Osteoblast (primary cell): ENCODE data around the gene AKR1C8. TPM values are rescaled to one million over a fixed set of nuclear protein-coding genes. Genes with fewer than 3 reads are reported as not detected.
"Not testable (repeated sequence)": the region's sequence is repeated elsewhere in the genome, so short reads cannot be mapped to it uniquely, and the experiment has no call there.

Source experiments
- DNase-seq: peaks from one replicate; pipeline ENCODE4 v3.0.0; 2011; ENCODE audit warnings: low spot score, mixed read lengths; ENCODE audit not compliant: insufficient read length; ENCODE audit errors: missing footprints
- H2AFZ ChIP-seq: 2 replicates; pipeline ENCODE4 v1.6.0; 2011; ENCODE audit warnings: mild to moderate bottlenecking, low read length
- H3K27ac ChIP-seq: 2 replicates; pipeline ENCODE4 v1.5.1; 2011; ENCODE audit warnings: mild to moderate bottlenecking, low read depth, low read length, moderate library complexity
- H3K27me3 ChIP-seq: 2 replicates; pipeline ENCODE4 v1.6.0; 2012; ENCODE audit warnings: mild to moderate bottlenecking, control low read depth, inconsistent platforms, low read length, moderate library complexity; ENCODE audit not compliant: insufficient read depth
- H3K36me3 ChIP-seq: 2 replicates; pipeline ENCODE4 v1.5.1; 2011; ENCODE audit warnings: mild to moderate bottlenecking, low read length, control low read depth, moderate library complexity; ENCODE audit not compliant: insufficient read depth
- H3K4me1 ChIP-seq: 2 replicates; pipeline ENCODE4 v1.5.1; 2011; ENCODE audit warnings: mild to moderate bottlenecking, low read length, control low read depth, moderate library complexity; ENCODE audit not compliant: insufficient read depth
- H3K4me2 ChIP-seq: 2 replicates; pipeline ENCODE4 v1.6.0; 2011; ENCODE audit warnings: mild to moderate bottlenecking, low read length; ENCODE audit not compliant: insufficient read depth
- H3K4me3 ChIP-seq: fragments of 200-600 bp; sonication (generic); 3 replicates; pipeline ENCODE4 v1.5.1; 2012; ENCODE audit warnings: mild to moderate bottlenecking, low read length, inconsistent platforms; ENCODE audit not compliant: insufficient read depth
- H3K79me2 ChIP-seq: 2 replicates; pipeline ENCODE4 v1.6.0; 2012; ENCODE audit warnings: mild to moderate bottlenecking, low read length, control low read depth, inconsistent platforms; ENCODE audit not compliant: insufficient read depth
- H3K9me3 ChIP-seq: 2 replicates; pipeline ENCODE4 v1.5.1; 2011; ENCODE audit warnings: low read depth, low read length, control low read depth
- H4K20me1 ChIP-seq: 2 replicates; pipeline ENCODE4 v1.6.0; 2012; ENCODE audit warnings: mild to moderate bottlenecking, low read length, control low read depth; ENCODE audit not compliant: insufficient read depth
- total RNA-seq: library from RNA; depleted of rRNA; stranded (reverse); fragments of >200 nt; gene quantifications from 2 replicates; pipeline ENCODE4 v1.2.3, GENCODE V29; 2012
- TF ChIP-seq, protein P1 (sequence below): IDR thresholded peaks from 2 replicates; pipeline ENCODE4 v1.5.1; 2011; ENCODE audit warnings: mild to moderate bottlenecking, low read depth, low read length, moderate library complexity; ENCODE audit errors: extremely low read depth

Gene AKR1C8
- total RNA-seq, 1 donor = not detected

DNA sequence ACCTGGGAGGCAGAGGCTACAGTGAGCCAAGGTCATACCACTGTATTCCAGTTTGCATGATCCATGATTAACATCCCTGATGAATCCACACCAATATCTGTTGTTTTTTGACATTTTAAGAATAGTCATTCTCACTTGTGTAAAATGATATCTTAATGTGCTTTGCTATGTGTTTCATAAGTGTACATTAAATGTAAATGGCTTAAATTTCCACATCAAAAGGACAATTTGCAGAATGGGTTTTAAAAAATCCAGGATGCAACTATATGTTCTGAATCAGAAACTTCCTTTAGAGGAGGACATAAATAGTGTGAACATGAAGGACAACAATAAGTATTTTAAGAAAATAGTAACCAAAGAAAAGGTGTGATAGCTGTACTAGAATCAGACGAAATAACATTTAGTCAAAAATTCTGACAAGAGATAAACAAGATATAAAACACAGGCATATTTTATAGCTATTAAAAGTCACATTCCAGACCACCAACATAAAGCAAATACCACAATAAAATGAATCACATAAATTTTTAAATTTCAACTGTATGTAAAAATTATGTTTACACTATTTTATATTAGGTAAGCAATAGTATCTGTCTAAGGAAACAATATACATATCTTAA, 48.4 kb downstream of the AKR1C8 start:
- no peaks in the 10 kb centered on the region for H3K79me2 ChIP-seq
- peaks cover 5% of the 10 kb centered on the region for H3K9me3 ChIP-seq
- H3K4me1 ChIP-seq = no peaks in the 10 kb centered on the region

DNA sequence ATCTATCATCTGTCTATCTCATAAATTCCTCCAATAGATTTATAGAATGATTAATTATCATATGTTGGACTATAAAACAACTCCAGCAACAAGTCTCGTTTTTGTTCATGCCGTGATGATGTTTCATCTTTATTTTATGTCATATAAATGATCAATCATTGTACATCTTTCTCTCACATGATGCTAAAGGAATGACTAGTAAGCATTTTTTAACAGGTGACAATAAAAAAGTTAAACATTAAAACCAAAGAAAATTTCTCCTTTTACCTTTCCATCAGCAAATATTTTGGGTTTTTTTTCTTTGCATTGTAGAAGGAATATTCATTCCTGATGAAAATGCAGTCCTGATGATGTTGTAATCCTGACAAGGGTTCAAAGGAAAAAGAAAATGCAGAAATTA, 49.4 kb downstream of the AKR1C8 start:
- Histone ChIP-seq H3K27me3 (no peaks in the 10 kb centered on the region), H3K27ac (no peak overlapping the region)
- TF ChIP-seq, protein P1, sequence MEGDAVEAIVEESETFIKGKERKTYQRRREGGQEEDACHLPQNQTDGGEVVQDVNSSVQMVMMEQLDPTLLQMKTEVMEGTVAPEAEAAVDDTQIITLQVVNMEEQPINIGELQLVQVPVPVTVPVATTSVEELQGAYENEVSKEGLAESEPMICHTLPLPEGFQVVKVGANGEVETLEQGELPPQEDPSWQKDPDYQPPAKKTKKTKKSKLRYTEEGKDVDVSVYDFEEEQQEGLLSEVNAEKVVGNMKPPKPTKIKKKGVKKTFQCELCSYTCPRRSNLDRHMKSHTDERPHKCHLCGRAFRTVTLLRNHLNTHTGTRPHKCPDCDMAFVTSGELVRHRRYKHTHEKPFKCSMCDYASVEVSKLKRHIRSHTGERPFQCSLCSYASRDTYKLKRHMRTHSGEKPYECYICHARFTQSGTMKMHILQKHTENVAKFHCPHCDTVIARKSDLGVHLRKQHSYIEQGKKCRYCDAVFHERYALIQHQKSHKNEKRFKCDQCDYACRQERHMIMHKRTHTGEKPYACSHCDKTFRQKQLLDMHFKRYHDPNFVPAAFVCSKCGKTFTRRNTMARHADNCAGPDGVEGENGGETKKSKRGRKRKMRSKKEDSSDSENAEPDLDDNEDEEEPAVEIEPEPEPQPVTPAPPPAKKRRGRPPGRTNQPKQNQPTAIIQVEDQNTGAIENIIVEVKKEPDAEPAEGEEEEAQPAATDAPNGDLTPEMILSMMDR = no peak

More for the DNA sequence above, 48.4 kb downstream of the AKR1C8 start:
- Histone ChIP-seq H3K27ac (no peak overlapping the region), H4K20me1 (no peaks in the 10 kb centered on the region), H3K36me3 (no peaks in the 10 kb centered on the region), H2AFZ (no peak overlapping the region), H3K27me3 (no peaks in the 10 kb centered on the region), H3K4me2 (no peak overlapping the region), H3K4me3 (no peak overlapping the region)
- TF ChIP-seq, protein P1 = no peak
- DNase-seq = no peak

DNA sequence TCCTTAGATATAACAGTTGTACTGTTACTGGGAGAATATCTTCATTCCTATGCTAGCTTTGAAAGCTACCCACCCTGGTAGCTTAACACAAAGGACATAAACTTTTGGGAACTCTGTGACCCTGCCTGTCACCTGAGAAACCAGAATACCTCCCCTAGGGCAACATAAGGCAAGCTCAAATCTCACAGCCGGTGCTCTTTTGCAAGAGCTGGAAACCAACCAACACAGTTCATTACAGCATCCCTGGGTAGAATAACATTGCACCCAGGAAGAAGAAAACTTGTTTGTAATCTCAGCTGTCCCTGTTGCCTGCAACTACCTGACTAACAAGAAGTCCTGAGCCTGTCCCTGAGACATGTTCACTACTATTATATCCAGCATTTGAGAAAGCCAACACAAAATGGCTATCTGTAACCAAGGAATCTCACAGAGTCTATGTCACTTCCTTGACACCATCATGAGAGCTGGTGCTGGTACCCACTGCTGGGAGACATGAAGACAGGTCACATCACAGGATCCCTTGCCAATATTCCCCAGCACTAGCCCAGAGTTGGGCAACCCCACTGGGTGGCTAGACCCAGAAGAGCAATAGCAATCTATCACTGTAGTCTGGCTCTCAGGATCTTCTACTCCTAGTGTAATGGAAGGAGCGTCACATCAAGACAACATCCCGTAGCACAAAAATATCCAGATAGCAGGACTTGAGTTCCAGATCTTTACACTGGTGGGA, 59.5 kb downstream of the AKR1C8 start:
- Histone ChIP-seq H3K4me2 (no peak overlapping the region), H4K20me1 (no peaks in the 10 kb centered on the region), H3K79me2 (no peaks in the 10 kb centered on the region), H2AFZ (no peak overlapping the region), H3K4me1 (no peaks in the 10 kb centered on the region), H3K9me3 (no peaks in the 10 kb centered on the region), H3K4me3 (no peak overlapping the region), H3K27me3 (peaks cover 4% of the 10 kb centered on the region), H3K36me3 (no peaks in the 10 kb centered on the region), H3K27ac (no peak overlapping the region)
- DNase-seq = no peak
- TF ChIP-seq, protein P1 = no peak

More for the DNA sequence above, 49.4 kb downstream of the AKR1C8 start:
- H3K9me3 ChIP-seq = peaks cover 5% of the 10 kb centered on the region
- no peak for DNase-seq
- no peak overlapping the region for H2AFZ ChIP-seq
- no peaks in the 10 kb centered on the region for H4K20me1 ChIP-seq
- H3K4me2 ChIP-seq = no peak overlapping the region
- H3K4me3 ChIP-seq = no peak overlapping the region
- H3K4me1 ChIP-seq = no peaks in the 10 kb centered on the region
- H3K36me3 ChIP-seq = no peaks in the 10 kb centered on the region
- H3K79me2 ChIP-seq = no peaks in the 10 kb centered on the region

DNA sequence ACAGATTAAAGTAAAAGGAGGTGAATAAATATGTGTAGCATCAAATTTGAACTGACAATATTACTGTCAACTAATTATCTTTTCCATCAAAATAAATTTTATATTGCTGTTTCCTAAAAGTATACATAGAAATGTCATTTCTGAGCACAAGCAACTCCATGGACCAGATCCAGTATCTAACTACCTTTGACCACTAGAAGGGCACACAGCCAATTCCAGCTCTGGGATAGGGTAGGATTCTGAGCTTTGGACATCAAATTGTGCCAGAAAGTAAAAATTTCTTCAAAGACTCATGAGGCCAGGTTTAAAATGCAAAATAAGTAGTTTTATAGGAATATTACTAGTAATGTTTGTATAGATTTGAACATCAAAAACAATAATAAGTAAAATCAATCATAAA, 61.1 kb downstream of the AKR1C8 start:
- H3K4me2 ChIP-seq = no peak overlapping the region
- H2AFZ ChIP-seq = no peak overlapping the region
- no peaks in the 10 kb centered on the region for H3K9me3 ChIP-seq
- H3K4me3 ChIP-seq = no peak overlapping the region
- H4K20me1 ChIP-seq = no peaks in the 10 kb centered on the region
- H3K79me2 ChIP-seq = no peaks in the 10 kb centered on the region
- H3K36me3 ChIP-seq = no peaks in the 10 kb centered on the region
- H3K4me1 ChIP-seq = no peaks in the 10 kb centered on the region
- H3K27me3 ChIP-seq = peaks cover 4% of the 10 kb centered on the region
- TF ChIP-seq, protein P1 = no peak
- no peak overlapping the region for H3K27ac ChIP-seq
- no peak for DNase-seq

DNA sequence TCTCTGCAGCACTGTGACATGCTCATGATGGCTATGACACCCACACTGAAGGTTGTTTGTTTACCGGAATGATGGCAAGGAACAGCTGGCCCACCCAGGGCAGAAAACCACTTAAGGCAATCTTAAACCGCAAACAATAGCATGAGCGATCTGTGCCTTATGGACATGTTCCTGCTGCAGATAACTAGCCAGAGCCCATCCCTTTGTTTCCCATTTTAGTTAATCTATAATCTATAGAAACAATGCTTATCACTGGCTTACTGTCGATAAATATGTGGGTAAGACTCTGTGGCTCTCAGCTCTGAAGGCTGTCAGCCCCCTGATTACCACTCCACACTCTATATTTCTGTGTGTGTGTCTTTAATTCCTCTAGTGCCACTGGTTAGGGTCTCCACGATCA, 65.0 kb downstream of the AKR1C8 start:
- not testable (repeated sequence) for H2AFZ ChIP-seq, H3K27ac ChIP-seq, H4K20me1 ChIP-seq, H3K4me3 ChIP-seq, H3K4me2 ChIP-seq, H3K79me2 ChIP-seq, H3K27me3 ChIP-seq, H3K36me3 ChIP-seq, H3K9me3 ChIP-seq, DNase-seq, H3K4me1 ChIP-seq
